GM12872 (cell line): ENCODE data around the gene PPIC.

Experiments
- TF ChIP-seq, protein P1 (sequence below): IDR thresholded peaks from 3 replicates; pipeline ENCODE4 v1.5.1; 2011; ENCODE audit warnings: low read depth, mild to moderate bottlenecking, low read length, moderate library complexity; ENCODE audit not compliant: insufficient read depth

PPIC gene

DNA sequence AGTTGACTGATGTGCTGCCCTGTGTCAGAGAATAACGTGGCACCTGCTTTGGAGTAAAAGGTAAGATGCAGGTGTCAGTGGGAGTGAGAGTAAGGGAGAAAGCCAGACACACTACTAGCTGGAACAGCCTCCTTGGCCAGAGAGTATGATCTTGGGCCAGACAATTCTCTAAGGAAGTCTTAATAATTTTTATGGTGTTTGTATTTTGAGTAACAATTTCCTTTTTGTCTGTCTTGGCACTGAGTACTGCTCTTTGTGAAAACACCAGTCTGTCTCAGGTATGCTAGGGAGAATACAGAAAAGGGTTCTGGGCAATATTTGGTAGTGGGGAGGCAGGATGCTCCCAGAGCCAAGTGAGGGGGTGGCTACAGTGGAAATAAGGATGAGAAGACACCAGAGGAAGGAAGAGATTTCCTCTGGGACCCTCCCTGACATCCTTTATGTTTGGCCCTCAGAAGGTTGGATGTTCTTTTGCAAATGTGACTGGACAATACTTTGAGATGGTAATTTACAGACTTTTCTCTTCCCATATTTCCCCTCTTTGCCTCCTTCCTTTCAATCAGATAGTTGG lies 31.9 kb upstream of the PPIC start:
- TF ChIP-seq, protein P1, sequence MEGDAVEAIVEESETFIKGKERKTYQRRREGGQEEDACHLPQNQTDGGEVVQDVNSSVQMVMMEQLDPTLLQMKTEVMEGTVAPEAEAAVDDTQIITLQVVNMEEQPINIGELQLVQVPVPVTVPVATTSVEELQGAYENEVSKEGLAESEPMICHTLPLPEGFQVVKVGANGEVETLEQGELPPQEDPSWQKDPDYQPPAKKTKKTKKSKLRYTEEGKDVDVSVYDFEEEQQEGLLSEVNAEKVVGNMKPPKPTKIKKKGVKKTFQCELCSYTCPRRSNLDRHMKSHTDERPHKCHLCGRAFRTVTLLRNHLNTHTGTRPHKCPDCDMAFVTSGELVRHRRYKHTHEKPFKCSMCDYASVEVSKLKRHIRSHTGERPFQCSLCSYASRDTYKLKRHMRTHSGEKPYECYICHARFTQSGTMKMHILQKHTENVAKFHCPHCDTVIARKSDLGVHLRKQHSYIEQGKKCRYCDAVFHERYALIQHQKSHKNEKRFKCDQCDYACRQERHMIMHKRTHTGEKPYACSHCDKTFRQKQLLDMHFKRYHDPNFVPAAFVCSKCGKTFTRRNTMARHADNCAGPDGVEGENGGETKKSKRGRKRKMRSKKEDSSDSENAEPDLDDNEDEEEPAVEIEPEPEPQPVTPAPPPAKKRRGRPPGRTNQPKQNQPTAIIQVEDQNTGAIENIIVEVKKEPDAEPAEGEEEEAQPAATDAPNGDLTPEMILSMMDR = no peak

DNA sequence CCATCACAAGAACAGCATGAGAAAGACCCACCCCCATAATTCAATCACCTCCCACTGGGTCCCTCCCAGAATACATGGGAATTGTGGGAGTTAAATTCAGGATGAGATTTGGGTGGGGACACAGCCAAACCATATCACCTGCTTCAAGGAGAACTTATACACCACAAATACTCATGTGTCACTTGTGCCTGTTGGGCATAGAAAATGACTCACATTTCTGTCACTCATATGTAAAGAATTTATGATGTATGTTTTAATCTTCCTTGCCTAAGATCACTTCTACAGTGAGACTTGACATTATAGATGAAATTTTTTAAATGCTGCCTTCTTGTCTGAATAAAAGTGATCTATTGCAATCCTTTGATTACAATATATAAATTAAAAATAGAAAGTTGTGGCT lies 29.5 kb upstream of the PPIC start:
- TF ChIP-seq, protein P1 = no peak

DNA sequence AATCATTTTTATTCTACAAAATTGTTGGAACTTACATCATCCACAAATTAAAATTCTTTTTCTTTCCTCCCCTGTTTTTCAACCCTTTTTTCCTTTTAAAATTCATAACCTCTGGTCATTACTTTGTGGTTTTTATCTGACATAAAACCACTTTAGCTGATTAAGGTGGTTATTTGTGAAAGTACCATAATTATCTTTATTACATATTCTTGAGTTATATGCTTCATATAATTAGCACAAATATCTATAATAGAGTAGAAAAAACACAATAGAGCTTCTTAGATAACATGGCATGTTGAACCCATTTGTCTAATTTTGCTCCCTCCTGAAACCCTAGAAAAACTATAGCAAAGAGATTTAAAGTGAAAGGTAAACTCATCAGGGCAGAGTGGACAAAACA lies 22.9 kb upstream of the PPIC start:
- TF ChIP-seq, protein P1 = no peak

DNA sequence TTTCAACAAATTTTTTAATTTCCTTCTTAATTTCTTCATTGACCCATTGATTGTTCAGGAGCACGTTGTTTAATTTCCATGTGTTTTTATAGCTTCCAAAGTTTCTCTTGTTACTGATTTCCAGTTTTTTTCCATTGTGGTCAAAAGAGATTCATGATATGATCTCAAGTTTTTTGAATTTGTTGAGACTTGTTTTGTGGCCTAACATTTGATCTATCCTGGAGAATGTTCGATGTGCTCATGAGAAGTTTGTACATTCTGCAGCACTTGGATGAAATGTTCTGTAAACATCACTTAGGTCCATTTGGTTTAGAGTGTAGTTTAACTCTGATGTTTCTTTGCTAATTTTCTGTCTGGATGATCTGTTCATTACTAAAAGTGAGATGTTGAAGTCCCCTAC lies 14.7 kb upstream of the PPIC start:
- TF ChIP-seq, protein P1 = no peak

DNA sequence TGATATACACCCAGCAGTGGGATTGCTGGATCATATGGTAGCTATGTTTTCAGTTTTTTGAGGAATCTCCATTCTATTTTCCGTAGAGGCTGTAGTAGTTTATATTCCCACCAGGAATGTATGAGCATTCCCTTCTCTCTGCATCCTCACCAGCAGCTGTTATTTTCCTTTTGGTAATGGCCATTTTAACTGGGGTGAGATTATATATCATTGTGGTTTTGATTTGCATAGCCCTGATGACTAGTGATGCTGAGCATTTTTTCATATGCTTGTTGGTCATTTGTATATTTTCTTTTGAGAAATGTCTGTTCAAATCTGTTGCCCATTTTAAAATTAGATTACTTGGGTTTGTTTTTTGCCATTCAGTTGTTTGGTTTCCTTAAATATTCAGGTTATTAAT lies 11.2 kb upstream of the PPIC start:
- TF ChIP-seq, protein P1 = no peak

DNA sequence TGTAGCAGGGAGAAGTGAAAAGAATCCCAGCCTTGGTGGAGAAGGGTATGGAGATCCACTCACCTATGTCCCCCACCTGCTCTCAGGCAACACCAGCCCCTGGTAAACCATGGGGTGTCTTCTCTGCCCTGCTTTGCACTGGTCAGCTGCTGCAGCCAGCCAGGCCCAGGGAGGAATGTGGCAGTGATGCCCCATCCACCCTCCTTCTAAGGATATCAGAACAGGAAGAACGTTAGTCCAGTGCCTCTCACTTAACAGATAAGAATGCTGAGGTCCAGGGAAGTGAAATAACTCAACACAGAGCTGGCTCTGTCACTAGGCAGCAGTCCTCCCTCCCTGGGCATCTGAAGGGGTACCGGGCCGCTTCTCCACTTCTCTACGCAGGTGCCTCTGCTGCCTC lies 9.7 kb upstream of the PPIC start:
- TF ChIP-seq, protein P1 = no peak

DNA sequence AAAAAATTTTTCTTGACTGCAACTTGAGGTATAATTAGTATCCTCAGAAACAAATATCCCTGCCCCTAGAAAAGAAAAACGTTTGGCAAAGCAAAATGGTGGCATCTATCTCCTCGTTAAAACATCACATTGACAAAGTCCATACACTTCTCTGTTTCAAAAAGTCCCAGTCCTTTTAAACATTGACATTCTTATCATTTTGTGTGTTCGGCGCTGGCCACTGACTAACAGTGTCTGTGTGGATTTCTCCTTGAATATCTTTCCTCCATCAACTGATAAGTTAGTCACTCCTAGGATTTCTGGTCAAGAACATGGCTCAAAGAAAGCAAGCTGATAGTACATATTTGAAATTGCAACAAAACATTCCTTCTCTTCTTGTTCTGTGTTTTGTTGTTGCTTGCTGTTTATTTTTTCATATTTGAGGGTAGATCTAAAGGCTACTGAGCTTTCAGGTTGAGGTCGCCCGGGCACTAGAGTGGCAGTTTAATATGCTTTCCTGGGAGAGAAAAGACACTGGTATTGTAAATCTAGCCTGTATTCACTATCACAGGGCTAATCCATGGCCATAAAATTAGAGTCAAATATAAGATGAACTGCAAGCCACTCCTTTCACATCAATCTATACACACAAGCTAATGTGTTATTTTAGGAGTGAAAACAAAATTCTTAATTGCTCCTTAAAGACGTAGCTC lies 8.5 kb upstream of the PPIC start:
- TF ChIP-seq, protein P1 = no peak
